Stimulated activated CD8-positive, alpha-beta memory T cell treated with anti-CD3 and anti-CD28 coated beads, Interleukin-12 subunit alpha, Interleukin-12 subunit beta, amount 100 ng/mL, for 4 hours (primary cell): Measurements from ENCODE around the gene NRG4.
"Not testable (repeated sequence)": the region's sequence is repeated elsewhere in the genome, so short reads cannot be mapped to it uniquely, and the experiment has no call there.

Source experiments
- DNase-seq: peaks from one replicate; pipeline ENCODE4 v3.0.0-alpha.2; 2020; ENCODE audit warnings: low read depth

The NRG4 gene

DNA sequence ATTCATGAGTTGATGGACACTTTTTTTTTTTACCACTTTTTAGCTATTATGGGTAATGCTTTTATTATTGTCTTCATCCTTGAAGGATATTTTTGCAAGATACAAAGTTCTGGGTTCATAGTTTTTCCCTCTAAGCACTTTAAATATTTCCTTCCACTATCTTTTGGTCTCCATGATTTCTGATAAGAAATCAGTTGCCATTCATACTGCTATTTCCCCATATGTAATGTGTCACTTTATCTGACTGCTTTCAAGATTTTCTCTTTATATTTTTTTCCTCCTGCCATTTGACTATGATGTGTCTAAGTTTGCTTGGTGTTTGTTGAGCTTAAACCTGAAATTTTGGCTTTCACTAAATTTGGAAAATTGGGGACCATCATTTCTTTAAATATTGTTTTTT is 19.3 kb downstream of the NRG4 start:
- no peak for DNase-seq

DNA sequence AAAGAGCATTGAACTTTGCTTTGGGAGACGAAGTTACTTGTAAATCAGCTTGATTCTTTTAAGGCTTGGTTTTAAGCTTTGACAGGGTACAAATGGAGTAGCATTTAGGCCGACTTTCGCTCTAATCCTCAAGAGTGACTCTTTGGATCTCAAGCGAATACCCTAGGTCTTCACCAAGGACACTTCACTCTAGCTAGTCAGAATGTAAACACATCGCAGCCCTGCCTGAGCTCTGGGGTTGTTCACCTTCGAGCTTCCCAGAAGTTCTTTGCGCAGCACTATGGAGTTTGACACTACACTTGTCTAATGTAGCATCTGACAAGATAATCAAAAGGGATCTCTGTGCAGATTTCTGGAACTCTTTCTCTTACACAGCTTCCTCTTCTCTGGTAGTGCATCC is 22.3 kb downstream of the NRG4 start:
- DNase-seq: no peak

DNA sequence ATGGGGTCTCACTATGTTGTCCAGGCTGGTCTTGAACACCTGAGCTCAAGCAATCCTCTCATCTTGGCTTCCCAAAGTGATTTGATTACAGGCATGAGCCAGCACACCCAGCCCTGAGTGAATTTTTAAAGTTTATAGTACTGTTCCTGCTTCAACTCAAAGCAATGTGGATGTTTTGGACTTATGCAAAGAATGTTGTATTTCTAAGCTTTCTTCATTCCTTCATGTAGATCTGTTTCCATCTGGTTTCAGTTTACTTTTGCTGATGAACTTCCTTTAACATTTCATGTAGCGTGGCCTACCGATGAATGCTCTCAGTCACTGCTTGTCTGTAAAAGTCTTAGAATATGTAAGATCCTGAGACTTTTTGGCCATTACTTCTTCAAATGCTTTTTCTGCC is 23.2 kb downstream of the NRG4 start:
- DNase-seq: no peak

DNA sequence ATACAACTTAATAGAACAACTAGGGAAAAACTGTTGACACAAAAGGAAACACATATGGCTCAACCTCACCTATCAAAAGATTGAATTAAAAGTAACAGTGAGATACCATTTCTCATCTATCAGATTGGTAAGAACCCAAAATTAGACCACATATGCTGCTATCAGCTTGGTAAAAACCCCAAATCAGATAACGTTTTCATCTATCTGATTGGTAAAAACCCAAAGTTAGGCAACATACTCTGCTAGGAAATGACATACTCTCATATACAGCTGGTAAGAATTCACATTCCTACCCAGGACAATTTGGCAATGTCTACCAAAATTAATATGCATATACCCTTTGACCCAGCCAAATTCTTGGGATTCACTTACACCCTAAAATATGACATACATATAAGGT is 26.3 kb downstream of the NRG4 start:
- DNase-seq: no peak

DNA sequence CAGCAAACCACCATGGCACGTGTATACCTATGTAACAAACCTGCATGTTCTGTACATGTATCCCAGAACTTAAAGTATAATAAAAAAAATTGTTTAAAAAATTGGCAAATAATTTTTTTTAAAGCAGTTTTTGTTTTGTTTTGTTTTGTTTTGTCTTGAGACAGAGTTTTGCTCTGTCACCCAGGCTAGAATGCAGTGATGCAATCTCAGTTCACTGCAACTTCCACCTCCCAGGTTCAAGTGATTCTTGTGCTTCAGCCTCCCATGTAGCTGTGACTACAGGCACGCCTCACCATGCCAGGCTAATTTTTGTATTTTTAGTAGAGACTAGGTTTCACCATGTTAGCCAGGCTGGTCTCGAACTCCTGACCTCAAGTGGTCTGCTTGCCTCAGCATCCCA is 27.5 kb downstream of the NRG4 start:
- not testable (repeated sequence) for DNase-seq

DNA sequence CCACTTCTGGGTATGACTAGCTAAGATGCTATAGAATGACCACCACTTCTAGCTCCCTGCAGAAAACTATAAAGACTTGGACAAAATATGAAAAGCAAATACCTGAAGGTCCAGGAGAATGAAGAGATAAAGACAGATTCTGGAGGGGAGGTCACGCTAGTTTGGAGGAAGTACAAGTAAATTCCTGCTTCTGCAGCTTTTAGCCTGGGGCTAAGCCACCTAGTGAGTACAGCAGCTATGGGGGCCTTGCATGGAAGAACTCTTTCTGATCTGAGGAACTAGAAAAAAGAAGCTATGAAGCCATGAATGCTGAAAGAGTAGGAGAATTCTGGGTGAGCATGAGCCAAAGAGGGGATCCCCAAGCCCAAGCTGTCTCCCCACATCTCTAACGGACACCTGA is 29.8 kb downstream of the NRG4 start:
- DNase-seq: no peak

DNA sequence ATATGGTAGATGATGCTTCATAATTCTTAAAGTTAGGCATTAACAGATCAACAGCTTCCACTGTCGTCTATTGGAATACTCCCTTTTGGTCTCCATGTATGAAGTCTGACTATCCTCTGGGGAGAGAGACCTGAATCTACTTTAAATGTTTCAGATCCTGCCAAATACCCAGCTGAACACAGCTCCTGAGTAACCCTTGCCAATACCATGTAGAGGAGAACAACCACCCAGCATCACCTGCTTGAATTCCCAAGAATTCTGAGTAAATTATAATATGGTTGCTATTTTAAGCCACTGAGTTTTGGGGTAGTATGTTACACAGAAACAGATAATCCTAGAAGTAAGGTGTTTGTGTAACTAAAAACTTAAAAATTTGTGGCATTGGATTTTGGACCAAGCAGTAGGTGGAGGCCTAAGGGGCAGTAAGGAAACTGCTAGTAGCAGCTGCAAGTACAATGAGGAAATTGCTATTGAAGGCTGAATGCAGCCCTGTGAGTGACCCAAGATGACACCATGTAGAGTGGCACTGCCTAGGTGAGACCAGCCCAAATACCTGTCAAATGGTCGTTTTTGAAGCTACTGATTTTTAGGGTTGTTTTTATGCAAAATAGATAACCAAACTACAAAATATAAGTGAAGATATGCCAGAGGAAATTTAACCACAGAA is 30.9 kb downstream of the NRG4 start:
- no peak for DNase-seq

DNA sequence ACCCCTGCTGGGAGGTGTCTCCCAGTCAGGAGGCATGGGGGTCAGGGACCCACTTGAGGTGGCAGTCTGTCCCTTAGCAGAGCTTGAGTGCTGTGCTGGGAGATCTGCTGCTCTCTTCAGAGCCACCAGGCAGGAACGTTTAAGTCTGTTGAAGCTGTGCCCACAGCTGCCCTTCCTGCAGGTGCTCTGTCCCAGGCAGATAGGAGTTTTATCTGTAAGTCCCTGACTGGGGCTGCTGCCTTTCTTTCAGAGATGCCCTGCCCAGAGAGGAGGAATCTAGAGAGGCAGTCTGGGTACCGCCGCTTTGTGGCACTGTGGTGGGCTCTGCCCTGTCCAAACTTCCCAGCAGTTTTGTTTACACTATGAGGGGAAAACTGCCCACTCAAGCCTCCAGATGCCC is 35.5 kb downstream of the NRG4 start:
- not testable (repeated sequence) for DNase-seq

DNA sequence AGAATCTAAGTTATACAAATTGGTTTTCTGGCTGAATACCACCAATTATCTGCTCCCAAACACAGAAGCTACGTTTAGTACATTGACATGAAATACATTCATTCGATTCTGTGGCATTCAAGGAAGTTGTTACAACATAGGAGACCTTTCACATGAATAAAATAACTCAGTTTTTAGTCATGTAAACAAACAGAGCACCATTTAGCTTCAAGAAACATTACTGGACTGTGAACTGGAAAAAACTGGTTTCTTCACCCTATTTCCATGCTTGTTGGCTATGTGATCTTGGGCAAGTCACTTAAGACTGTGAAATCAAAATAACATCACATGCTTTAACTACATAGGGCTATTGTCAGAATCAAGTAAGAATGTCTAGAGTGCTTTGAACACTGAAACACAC is 46.2 kb downstream of the NRG4 start:
- no peak for DNase-seq

DNA sequence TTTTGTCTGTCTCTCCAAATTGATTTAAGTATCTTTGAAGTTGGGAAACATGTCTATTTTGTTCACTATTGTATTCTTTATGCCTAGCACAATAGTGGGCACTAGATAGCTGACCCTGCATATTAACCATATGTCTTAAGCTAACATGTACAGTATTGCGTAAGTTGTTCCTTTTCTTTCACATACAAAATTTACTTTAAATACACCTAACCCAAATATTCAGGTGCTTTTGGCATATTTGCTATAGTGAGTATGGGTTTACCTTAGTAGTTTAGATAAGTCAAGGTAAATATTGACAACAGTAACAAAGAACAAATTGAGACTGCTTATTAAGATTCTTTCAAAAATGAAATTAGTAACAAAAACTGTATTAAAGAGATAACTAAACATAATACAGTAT is 50.9 kb downstream of the NRG4 start:
- no peak for DNase-seq

DNA sequence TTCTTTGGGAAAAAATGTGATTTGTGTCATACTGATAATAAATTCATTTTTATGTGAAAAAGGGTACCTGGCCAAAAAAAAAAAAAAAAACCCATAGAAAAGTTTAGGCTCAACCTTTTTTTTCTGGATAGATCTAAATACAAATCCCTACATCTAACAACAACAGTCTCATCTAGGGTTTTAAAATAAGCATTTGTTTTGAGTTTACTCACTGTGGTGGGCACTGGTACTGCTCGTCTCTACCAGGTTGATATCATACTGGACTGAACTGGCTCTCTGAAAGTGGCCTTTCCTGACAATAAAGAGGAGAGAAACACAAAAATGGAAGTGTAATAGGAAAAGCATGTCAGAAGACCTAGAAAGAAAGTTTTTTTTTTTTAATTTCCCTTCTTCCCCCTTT is 56.5 kb downstream of the NRG4 start:
- no peak for DNase-seq

DNA sequence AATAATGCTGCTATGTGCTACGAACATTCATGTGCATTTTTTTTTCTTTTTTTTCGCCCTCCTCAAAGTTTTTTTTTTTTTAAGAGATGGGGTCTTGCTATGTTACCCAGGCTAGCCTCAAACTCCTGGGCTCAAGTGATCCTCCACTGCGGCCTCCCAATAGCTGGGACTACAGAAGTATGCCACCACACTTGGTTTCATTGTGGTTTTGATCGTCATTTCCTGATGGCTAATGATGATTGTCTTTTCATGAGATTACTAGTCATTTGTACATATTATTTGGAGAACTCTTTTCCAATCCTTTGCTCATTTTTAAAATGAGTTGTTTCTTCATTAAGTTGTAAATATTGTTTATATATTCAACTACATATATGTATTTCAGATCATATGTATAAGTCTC is 59.7 kb downstream of the NRG4 start:
- no peak for DNase-seq

DNA sequence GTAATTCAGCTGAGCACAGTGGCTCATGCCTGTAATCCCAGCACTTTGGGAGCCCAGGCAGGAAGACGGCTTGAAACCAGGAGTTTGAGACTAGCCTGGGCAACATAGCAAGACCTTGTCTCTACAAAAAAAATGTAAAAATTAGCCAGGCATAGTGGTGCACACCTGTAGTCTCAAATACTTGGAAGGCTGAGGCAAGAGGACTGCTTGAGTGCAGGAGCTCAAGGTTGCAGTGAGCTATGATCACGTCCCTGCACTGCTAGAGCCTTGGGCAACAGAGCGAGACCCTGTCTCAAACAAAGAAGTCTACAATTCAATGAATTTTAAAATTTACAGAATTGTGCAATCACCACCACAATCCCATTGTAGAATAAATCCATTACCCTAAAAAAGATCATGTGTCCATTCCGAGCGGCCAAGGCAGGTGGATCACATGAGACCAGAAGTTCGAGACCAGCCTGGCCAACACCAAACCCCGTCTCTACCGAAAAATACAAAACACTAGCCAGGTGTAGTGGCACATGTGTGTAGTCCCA is 63.4 kb downstream of the NRG4 start:
- DNase-seq: no peak

DNA sequence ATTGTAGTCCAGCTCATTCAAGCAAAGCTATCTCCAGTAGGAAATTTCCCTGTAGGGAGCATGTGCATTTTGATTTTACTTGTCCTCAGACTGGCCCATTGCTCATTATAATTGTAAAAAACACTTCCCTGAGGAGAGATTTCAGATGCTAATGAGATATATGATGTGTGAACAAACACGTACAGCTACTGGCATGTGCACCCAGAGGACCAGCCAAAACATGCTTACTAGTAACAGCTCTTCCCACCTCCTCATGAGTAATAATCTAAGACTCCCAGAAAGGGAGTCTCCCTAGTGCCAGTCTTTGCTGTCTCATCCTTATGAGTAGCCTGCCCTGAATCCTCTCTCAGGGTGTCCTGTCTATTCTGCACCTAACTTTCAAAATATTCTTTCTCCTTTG is 65.1 kb downstream of the NRG4 start:
- DNase-seq: no peak

DNA sequence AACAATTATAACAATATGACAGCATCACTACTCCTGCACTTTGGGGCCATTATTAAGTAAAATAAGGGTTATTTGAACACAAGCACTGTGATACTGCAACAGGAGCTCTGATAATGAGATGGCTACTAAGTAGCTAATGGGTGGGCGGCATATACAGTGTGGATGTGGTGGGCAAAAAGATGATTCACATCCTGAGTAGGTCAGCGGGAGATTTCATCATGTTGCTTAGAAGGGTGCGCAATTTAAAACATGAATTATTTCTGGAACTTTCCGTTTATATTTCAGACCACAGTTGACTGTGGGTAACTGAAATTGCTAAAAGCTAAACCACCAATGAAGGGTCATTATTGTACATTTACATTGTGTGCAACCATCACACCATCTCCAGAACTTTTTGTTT is 66.3 kb downstream of the NRG4 start:
- DNase-seq: no peak

DNA sequence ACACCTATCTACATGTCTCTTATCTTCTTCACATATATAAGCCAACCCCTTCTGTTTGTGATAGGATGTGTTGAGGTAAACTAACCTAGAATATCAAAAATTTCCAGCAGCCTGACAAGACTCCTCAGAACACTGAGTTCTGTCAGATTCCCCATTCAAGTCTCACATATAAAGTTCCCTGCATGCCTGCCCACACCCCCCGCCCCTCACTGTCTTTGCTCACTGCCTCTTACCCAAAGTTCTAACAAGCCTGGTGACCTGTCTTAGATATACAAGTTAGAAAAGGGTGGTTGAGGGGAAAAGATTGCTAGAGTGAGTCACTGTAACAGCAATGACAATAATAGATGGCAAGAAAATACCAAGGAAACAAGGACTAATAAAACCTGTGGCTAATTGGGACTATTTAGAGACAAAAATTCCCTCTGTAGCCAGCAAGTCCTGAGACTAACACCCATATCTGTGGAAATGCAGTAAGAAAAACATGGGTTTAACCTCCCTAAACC is 68.5 kb downstream of the NRG4 start:
- DNase-seq: no peak

DNA sequence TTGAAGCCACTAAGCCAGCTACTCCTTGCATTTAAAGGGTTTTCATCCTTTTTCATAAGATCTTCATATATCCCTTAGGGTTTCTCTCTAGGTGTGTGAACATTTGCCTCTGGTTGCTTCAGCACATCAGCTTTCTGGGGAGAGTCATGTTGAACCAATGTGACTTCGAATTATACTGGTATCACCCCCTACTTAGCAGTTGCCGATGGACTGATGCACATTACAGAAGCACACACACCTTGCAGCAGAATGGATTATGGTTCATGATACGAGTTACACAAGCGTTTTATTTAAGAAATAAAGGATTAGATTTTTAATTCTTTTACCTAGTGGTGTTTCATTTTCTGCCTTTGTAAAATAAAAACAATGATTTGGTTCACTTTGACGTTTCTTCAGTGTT is 69.0 kb downstream of the NRG4 start:
- no peak for DNase-seq

DNA sequence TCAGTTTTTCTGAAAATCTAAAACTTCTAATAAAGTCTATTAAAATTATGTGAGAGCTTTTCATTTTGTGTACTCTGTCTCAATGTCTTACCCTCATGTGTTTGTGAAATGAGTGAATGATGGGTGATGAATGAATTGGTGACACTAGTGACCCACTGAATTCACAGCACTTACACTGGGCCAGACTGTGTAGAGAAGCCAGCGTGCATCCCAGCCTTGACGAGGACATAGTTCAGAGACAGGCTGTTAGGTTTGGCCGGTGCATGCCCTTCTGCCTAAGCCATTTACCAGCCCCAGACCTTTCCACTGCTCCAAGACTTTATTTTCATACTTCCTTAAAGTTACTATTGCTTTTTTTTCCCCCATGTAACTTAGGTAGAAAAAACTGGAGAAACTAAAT is 69.8 kb downstream of the NRG4 start:
- DNase-seq: no peak

DNA sequence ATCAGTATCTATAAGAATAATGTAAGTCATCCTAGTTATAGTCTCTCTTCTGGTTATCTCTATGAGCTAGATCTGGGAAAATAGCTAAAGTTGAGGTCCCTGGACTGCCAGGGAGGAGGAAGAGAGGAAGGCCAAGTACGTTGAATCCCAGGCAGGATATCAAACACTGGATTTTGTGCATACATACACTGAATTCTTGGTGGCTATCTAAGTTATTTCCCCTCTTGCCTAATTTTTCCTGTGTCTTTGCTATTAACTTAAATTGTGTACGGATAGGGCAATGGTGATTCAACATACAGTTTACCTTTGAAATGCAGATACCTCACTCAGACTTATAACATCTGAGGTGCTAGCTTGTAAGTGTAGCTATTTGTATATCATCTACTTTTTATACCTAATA is 81.4 kb downstream of the NRG4 start:
- DNase-seq: no peak

DNA sequence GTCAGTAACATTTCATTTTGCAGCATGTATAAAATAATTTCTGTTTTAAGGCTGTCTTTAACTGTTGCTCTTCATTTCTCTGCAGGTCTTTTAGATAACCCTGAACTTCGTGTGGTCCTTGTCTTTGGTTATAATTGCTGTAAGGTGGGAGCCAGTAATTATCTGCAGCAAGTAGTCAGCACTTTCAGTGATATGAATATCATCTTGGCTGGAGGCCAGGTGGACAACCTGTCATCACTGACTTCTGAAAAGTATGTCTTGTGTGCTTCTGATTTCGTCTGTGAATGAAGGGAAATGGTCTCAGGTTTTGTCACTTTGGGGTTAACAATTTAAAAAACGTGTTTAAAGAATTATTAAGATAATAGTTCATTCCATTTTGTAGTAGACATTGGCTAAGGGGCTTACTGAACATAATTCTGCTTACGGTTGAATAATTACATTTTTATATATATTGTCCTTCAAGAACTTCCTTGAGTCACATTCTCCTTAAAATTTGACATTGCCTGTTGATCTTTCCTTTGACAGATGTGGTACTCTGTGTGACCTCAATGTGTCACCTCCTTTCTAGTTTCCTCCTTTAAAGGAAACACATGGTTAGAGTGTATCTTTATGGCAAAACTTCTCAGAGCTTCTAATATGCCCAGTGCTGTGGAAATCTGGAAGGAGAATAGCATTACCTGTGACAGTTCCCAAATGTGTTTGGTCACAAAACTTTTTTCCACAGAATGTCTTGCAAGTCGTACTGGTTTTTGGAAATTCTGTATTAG is 82.2 kb downstream of the NRG4 start:
- no peak for DNase-seq

DNA sequence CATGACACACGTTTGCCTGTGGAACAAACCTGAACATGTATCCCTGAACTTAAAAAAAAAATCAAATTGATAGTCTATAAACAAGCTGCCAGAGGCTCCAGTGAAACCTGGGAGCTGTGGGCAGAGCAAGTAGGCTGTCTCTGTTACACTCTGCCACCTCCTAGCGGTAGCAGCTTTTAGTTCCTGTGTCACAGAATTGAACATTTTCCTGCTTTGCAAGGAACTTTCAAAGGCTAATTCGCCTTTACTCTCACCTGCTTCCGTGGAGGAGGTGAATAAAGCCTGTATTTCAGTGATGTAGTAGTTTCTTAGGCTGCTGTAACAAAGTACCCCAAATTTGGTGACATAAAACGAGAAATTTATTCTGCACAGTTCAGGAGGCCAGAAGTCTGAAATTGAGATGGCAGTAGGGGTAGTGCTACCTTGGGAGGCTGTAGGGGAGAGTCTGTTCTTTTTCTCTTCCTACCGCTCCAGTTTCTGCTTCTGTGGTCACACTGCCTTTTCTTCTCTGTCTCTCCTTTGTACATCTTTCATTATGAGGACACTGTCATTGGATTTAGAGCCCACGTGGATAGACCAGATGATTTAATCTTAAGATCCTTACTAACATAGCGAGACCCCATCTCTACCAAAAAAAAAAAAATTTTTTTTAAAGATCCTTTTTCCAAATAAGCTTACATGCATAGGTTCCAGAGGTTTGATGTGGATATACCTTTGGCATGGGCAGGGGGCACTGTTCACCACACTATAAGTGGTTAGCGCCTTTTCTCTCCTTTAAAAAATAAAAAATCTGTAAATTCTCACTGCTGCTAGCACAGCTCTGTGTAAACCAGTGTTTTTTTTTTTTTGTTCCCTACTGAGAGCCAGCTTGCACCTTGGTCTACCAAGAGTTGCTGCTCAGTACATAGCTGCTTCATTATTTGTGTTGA is 83.3 kb downstream of the NRG4 start:
- no peak for DNase-seq

DNA sequence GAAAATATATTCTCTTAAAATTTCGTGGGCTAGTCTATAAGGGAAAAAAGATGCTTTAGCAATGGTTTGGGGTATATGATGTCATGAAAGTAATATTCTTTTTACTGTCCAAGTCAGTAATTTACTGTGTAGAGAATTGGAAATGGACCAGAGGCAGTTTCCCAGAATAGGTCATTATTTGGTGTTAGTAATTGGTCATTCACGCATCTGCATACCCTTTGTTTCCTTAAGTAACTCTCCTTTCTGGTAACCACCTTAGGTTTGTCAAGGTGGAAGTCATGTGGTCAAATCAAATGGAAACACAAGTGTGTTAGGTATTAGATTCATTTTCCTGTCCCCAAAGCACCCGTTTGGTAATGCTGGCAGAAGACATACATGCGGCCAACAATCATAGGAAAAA is 84.6 kb downstream of the NRG4 start:
- no peak for DNase-seq

DNA sequence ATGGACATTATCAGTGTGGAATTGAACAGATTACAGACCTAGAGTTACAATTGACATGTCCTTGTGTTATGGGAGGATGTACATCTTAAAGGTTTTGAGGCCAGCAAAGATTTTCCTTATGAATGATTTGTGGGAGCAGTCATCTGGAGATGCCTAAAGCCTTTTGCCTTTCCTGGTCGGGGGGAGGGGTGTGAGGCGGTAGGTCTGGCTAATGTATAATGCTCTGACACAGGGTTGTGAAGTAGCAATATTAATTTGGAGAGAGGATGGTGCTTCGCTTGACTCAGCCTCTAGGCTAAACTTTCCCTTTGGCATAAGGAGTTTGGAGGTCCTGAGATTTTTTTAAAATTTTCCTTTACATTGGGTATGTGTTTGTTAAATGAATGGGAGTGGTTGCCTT is 85.3 kb downstream of the NRG4 start:
- DNase-seq: no peak
